ENCODE results near the gene SLCO2A1.

GRCh38 chr3:133983126-133983525 lies 46.6 kb downstream of the SLCO2A1 start:
- no peak for TF ChIP-seq CTCF (IDR thresholded peaks at IDR 0.05)
- no peak for TF ChIP-seq ZFX (IDR thresholded peaks at IDR 0.05; ENCODE audit: borderline replicate concordance)

Data from 22Rv1 (cell line).